C4-2B (cell line): Measurements from ENCODE around the gene AR.

Source experiments
- CTCF ChIP-seq: fragments of 450-650 bp; conservative IDR thresholded peaks from 2 replicates; pipeline ENCODE4 v1.5.1; 2017; ENCODE audit warnings: mild to moderate bottlenecking
- ZFX ChIP-seq: fragments of 450-650 bp; IDR thresholded peaks from 2 replicates; pipeline ENCODE4 v1.6.1; 2017

- TF ChIP-seq CTCF (no peak), ZFX (no peak)
Measured at GRCh38 chrX:67558267-67558666, 14.4 kb downstream of the AR start.
